HT1080 (cell line): Measurements from ENCODE around the gene STUM. TPM values are rescaled to one million over a fixed set of nuclear protein-coding genes. Genes with fewer than 3 reads are reported as not detected.

Source experiments
- DNase-seq: peaks from one replicate; pipeline ENCODE4 v3.0.0-alpha.2; 2015; ENCODE audit warnings: low read depth
- total RNA-seq: library from RNA; depleted of rRNA; stranded (reverse); fragments of >200 nt; shearing (Covaris generic); gene quantifications from 2 replicates; pipeline ENCODE4 v1.2.3, GENCODE V29; 2014; rRNA removed

The STUM gene
- total RNA-seq, 1 experiment from 2014 or later, result not detected

DNA sequence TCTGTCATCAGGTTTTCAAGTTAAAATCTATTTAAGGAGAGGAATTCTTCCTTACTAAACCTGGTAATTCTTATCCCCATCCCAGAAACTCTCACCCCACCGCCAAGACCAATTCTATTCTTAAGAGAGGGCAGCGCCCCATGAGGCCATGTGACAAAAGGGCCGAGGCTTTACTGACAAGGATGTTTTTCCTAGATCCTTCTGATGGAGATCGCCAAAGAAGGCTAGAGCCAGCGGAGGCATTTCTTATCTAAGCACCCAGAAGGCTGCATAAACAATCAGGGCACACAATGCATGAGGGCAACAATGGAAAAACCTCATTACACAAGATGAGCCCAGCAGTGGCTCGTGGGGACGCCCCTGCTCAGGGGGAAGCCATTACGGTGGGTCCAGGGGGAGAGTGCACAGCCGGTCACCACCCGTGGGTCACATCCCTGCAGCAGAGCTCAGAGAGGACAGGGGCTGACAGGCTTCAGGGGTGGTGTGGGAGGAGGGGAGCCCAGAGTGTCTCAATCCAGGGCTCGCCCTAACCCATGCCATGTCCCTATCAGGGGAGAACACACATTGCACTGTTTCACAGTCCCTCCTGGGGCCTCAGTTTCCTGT, 101.8 kb downstream of the STUM start:
- DNase-seq, result no peak

DNA sequence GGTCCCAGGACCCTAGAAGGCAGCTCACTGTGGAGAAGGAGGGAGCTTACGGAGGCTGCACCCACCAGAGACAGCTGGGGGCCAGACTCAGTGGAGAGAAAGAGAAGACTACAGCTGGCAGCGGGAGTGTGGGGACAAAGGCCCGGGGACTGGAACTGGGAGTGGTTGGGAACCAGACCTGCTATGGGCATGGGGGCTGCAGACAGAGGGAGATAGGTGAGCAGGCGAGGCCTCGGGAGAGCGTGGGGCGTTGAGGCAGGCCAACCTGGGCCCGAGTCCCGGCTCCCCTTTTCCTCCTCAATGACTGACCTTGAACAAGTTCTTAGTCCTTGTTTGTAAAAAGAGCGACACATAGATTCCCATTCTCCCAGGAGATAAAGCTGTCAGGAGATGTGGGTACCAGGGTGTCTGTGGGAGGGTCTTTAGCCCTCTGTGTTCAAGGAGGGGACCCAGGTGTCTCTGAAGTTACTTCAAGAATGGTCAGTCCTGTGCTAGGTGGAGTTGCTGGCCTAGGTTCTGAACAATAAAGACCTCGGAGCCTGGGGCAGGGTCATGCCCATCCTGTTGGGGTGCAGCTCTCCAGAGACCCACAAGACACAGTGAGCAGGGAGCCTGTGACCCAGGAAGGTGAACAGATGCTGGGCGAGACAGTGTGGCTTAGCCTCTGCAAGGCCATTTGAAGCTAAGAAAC, 102.6 kb downstream of the STUM start:
- no peak for DNase-seq

DNA sequence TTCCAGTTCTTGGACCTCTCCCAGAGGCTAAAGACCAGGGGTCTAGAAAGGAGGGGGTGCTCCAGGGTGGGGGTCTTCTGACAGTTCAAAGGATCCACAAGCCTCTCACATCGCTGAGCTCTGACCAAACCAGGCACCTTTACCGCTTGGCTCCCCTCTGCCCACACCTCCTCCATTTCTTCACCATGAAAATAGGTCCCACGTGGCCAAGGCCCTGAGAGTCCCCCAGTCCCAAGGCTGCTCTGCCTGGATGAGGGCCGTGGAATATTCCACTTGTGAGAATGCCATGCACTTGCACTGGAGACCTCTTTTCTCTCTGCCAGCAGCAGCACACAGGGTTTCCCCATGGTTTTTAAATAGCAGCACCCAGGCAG, 103.2 kb downstream of the STUM start:
- no peak for DNase-seq

DNA sequence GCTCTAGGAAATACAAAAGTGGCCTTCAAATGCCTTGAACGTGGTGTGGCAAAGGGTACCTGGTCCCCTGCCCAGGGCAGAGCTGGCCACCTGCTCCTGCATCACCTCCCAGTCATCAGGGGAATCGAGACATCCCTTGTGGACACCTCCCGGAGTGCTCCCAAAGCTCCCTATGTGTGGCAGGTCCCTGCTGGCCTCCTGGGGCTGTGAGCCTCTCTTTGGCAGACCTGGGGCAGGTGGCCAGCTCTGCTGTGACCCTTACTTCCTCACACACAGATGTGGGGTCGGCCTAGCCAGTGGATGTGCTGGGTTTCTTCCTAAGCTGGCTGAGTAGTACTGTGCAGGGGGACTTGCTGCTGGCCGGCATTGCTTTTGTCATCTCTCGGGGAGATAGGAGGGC, 104.0 kb downstream of the STUM start:
- no peak for DNase-seq

DNA sequence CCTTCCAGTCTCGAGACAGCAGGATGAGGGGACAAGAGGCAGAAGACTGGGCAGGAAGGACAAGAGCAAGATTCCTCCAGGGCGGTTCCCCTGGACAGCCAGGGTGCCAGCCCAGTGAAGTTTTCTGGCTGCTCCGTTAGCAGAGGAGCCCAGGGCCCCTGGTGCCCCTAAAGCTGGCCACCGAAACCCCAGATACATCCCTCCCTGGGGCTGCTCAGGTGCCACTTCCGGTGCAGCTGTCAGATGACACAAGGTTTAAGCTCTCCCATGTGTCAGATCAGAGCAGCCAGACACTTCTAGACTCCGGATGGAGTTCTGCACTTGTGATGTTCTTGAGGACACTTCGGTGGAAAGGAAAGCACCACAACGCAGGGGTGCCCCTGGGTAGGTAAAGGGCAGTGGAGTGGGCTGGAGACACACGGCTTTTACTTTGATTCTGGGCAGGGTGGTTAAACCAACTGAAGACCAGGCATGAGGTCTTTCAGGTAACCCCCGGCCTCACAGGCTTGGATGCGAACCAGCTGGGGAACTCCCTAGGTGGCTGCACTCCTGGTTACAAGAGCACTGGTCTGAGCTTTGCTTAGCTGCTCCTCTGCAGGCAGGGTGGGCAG, 104.9 kb downstream of the STUM start:
- DNase-seq, result no peak

DNA sequence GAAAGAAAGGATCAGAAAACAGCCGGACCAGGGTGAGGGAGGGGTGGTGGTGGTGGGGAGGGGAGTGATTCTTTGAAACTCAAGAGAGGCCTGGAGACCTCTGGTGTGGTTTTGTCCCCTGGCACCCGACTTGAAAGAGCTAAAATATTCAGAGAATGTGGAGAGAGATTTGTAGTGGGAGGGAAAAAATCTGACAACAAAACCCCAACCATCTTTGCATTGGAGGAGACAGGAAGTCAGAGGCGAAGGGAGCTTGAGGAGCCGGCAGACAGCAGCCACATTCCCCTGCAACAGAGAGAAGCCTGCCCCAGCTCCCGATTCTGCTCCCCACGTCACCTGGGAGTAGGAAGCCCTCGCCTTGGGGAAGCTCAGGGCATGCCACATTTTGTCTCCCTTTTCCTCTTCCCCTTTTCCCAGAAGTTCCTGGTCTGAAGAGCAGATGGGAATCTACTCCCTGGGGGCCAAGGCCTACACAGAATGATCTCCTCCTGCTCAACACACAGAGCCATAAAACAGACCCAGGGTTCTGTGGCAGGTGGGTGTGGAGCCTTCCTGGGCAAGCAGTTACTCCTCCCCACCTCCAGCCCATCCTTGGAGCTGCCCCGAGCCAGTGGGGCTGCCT, 105.6 kb downstream of the STUM start:
- DNase-seq, result peak; percentile 39

DNA sequence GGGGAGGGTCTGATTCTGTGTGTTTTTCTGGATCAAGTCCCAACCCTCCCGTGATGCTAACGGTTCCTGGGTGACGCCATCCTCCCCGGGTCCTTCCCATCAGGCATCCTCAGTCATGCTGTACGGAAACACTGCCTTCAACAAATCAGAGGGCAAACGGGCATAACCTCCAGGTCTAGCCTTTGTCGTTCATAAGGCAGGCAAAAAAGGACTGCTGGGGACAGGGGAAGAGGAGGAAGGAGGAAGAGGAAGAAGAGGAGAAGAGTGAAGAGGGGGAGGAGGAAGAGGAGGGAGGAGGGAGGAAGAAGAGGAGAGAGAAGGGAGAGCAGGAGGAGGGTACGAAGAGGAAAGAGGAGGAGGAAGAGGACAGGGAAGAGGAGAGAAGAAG, 106.1 kb downstream of the STUM start:
- DNase-seq, result no peak

DNA sequence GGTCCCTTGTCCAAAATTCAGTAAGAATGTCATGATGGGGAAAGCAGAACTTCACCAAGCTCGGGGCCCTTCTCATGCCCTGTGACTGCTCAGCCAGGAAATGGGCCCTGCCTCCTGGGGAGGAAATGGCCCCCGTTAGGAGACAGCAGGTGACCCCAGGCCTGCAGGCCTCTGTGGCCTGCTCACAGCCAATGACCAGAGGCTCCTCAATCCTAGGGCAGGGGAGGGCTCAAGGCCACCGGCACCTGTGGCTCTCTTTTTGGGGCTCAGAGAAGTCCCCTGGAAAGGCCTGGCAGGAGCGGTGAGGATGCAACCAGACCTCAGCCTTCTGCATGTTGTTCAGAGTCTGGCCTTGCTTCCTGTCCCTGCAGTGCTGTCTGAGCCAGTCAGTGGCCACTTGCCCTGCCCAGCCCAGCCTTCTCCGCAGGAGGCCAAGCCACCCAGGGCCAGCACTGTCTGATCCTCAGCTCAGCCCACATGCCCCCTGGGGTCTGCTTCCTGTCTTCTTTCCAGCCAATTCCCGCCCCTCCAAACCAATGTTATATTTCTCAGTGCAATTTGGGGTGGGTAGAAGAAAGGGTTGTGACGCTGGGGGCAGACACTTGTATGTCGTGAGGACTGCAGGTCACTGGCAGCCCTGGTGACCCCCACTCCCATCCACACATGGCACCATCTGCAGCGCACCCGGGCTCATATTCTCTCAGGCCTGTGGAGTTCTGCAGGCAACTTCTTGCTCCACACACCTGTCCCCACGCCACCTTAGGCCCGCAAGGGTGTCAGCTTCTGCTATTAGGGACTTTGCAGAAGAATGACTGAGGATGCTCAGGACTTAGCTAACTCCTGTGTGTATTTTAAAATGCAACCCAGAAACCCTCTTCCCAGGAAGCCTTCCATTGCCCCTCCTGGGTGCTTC, 106.9 kb downstream of the STUM start:
- DNase-seq, result peak; percentile 47

DNA sequence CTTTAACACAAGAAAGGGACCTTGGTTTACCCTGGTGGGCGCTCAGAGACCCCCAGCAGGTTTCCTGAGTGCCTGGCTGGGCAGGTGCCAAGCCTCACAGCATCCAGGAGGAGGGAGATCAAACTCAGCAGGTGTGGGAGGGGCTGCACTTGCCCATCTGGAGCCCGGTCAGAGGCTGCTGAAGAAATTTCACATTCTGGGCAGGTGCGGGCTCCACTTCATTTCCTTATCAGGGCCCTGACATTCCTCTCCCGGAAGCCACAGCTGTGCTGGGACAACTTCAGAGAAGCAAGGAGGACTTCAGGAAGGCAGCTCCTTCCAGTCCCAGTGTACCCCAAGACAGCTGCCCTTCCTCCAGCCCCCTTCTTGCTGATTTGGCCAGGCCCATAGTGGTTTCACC, 107.6 kb downstream of the STUM start:
- DNase-seq, result no peak

DNA sequence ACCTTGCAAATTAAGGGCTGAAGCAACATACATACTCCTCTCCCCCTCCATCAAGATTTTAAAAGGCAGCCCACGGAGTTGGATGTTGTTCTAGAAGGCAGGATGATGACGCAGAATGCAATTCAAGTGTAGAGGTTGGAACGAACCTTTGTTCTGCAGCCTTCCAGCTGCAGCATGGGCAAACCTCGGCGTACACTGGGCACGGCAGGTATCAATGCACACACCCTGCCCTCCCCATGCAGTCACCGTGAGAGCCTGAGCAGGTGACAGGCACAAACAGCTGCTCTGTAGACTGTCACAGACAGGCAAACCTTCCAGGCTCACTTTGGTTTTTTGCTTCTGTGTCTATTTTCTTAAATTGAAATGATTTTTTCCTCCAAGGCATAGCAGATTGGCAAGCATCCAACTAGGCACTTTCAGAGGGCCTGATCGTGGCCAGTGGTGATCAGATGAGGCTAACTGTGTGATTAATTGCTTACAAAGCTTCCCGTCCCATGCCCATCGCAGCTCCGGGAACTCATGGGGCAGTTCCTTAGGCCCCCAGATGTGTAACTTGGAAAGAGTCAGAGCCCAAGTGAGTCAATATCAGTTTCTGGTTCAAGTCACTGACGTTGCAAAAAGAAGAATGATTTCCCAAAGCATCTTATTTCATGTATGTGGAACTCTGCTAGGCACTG, 108.2 kb downstream of the STUM start:
- DNase-seq, result peak; percentile 86

DNA sequence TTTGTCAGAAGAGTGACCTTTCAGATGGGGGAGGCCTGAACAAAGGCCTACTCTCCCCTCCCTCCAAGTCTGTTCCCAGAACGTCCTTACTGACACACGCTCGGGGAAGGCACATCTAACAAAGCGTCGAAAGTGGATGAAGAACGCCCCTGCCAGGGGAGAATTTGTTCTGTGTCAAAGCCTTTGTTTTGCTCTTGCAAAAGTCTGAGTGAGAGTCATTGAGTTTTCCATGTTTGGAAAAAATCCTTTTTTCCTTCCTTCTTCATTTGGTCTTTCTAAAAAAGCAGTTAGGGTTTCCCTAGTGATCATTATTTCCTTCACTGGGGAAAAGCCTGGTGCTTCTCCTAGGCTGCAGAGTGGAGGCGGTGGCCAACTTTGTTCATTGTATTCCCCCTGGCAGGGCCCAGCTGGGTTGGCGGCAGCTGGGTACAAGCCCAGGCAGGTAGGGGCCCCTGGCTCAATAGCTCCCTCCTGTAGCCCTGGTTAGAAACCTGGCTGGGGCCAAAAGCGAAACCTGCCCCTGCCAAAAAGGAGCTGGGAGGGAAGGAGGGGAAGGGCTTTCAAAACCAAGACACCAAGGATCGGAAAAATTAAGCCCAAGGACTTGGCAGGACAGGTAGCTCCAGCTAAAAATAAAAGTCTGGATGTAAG, 109.5 kb downstream of the STUM start:
- DNase-seq, result no peak

DNA sequence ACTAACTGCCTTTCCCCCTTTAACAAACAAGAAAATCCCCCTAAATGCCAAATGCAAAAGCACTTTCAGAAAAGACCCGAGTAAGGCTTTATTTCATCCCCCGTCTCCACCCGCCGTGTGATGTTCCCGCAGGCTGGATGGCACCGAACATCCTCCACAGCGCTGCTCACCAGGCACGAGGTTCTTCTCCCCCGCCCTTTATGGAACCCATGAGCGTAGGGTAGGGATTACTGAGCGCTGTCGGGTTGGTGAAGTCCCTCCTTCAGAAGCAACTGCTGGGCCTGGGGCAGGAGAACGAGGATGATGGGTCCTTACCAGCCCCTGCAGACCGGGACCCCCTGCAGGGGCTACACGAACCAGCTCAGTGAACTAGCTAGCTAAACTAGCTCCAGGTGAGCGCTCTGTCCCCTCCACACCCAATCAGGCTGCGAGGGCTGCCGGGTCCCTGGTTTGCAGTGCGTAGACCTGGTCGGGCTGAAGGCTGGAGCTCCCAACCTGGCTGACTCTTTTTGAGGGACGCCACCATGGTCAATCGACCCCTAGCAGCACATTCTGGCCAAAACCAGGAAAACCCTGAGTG, 110.1 kb downstream of the STUM start:
- DNase-seq, result no peak

Other genes starting within 250 kb of the STUM start
- gene LIN9, start 239.6 kb upstream of the STUM start, total RNA-seq, result 11.5 and 12.1 TPM in 2 replicates
- 177 and 208 TPM in 2 replicates for gene PARP1, start 140.7 kb upstream of the STUM start, total RNA-seq
- gene ITPKB, start 190.5 kb downstream of the STUM start, total RNA-seq, result 5.8 and 8.0 TPM in 2 replicates